H1 (cell line): ENCODE results near the gene PRPF6. TPM values are rescaled to one million over a fixed set of nuclear protein-coding genes. Genes with fewer than 3 reads are reported as not detected.
A peak's percentile ranks its signal among the peaks of the same experiment; 100 is the strongest.

ENCODE experiments used
- KDM1A ChIP-seq: fragments of 200-600, 300-600 bp; sonication (generic); IDR thresholded peaks from 2 replicates; pipeline ENCODE4 v1.7.1; 2016; ENCODE audit warnings: mild to moderate bottlenecking, low read length, borderline replicate concordance
- KDM4A ChIP-seq: IDR thresholded peaks from one replicate; pipeline ENCODE4 v1.7.1; 2012; ENCODE audit warnings: low read depth, mild to moderate bottlenecking, moderate library complexity, low read length, inconsistent platforms; ENCODE audit not compliant: severe bottlenecking
- NRF1 ChIP-seq: IDR thresholded peaks from 2 replicates; pipeline ENCODE4 v1.6.1; 2011; ENCODE audit warnings: mild to moderate bottlenecking, low read depth, low read length, improper control_type of control experiment
- RXRA ChIP-seq: IDR thresholded peaks from 2 replicates; pipeline ENCODE4 v1.6.1; 2011; ENCODE audit warnings: low read depth, mild to moderate bottlenecking, low read length, moderate library complexity; ENCODE audit not compliant: insufficient read depth
- TAF1 ChIP-seq: IDR thresholded peaks from 2 replicates; pipeline ENCODE4 v1.6.1; 2011; ENCODE audit warnings: mild to moderate bottlenecking, low read depth, low read length
- polyA plus RNA-seq, 7 experiments: library from polyadenylated mRNA; depleted of rRNA in 3 of 7; stranded (reverse) in 5 of 7; unstranded in 2 of 7; fragments of >200 nt in 5 of 7; fragments of 200-250 nt in 2 of 7; gene quantifications; 1 replicate in 5 of 7; 2 replicates in 1 of 7; 4 replicates in 1 of 7; pipeline versions ENCODE4 v1.2.1 to v1.2.3, GENCODE V29; 2011 to 2013; ENCODE audit warnings: missing spikeins in 2 of 7, mixed read lengths in 2 of 7
- total RNA-seq: library from RNA; stranded (reverse); fragmentation: NEBNext Ultra II Directional; extraction: Animal tissue kit (Norgen Biotek cat#: 25700); gene quantifications from 2 replicates; pipeline ENCODE4 v1.2.1, GENCODE V29; 2021

The PRPF6 gene
- total and polyA plus RNA-seq, 2 of the 8 experiments (the other 6 are each of a cell fraction or from before 2014, with no cell fraction given), result 27.9 to 76.9 TPM

- no peak for TF ChIP-seq TAF1
- peak; percentile 49 for TF ChIP-seq NRF1
- TF ChIP-seq KDM1A, result peak; percentile 92
- TF ChIP-seq RXRA, result no peak
- peak; percentile 81 for TF ChIP-seq KDM4A
These were observed 98.5 kb downstream of the PRPF6 start, which contains the start of gene RGS19 (continued) for GRCh38 chr20:64079273-64080012.
